ENCODE results near the gene MYO18A.

- TF ChIP-seq GATA2 (IDR thresholded peaks at IDR 0.05; ENCODE audit: low read depth, low read length) (no peak), GATA3 (IDR thresholded peaks at IDR 0.05; ENCODE audit: low read depth, low read length) (no peak)
Observed at GRCh38 chr17:29212681-29213121, 32.5 kb upstream of the MYO18A start.

Measured in SH-SY5Y (cell line).